ENCODE data around the gene USP11. TPM values are rescaled to one million over a fixed set of nuclear protein-coding genes. Genes with fewer than 3 reads are reported as not detected.

Gene USP11
- 100 to 1,000 TPM; 124 to 149 (median 141) TPM for polyA plus RNA-seq (ENCODE audit: insufficient read length in 4 of 4)

DNA sequence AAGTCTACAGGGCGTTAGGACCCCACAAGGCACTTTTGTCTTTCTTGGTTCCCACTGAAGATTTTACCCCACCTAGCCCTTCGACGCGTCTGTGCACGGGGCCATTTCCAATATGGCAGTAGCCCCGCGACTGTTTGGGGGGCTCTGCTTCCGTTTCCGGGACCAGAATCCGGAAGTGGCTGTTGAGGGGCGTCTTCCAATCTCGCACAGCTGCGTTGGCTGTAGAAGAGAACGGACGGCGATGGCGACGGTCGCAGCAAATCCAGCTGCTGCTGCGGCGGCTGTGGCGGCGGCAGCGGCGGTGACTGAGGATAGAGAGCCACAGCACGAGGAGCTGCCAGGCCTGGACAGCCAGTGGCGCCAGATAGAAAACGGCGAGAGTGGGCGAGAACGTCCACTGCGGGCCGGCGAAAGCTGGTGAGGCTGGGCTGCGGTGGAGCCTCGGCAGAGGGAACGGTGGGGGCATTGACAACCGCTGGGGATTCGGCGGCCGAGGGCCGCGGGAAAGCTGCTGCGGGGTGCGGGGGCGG lies at the start of gene USP11:
TSS of gene USP11 (plus strand) at position 207 of the 530 bp plus-strand sequence. CDS start at position 242, 35 bp downstream.
- DNase-seq (ENCODE audit: low read depth in 4 of 4, low spot score in 2 of 4), result peak in 1 of 4 donors; percentile 21

DNA sequence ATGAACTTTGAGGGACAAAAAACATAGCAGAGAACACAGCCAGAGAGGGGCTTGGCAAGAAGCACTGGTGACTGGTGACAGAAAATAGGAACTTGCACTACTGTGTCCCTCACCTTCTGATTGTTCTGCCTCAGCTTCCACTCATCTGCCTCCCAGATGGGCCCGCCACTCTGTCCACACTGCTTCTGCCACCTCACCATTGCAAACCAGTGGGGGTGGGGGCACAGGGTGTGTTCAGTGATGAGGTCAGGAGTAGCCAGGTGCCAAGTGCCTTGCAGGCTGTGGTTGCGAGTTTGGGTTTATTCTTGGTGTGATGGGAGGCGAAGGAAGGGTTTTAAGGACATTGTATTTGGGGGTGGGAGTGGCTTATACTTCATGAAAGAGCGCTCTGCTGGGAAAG lies 48.3 kb upstream of the USP11 start:
- DNase-seq (ENCODE audit: low read depth in 4 of 4, low spot score in 2 of 4), result no peak

DNA sequence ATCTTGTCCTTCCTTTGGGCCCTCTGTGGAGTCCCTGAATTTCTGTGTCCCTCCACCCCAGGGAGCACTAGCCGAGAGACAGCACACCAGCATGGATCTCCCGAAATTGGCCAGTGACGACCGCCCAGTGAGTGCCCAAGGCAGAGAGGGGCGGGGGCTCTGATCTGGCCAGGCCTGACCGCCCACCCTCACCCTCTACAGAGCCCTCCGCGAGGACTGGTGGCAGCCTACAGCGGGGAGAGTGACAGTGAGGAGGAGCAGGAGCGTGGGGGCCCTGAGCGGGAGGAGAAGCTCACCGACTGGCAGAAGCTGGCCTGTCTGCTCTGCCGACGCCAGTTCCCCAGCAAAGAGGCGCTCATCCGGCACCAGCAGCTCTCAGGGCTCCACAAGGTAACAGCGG lies 47.6 kb upstream of the USP11 start:
- DNase-seq (ENCODE audit: low read depth in 4 of 4, low spot score in 2 of 4), result no peak

DNA sequence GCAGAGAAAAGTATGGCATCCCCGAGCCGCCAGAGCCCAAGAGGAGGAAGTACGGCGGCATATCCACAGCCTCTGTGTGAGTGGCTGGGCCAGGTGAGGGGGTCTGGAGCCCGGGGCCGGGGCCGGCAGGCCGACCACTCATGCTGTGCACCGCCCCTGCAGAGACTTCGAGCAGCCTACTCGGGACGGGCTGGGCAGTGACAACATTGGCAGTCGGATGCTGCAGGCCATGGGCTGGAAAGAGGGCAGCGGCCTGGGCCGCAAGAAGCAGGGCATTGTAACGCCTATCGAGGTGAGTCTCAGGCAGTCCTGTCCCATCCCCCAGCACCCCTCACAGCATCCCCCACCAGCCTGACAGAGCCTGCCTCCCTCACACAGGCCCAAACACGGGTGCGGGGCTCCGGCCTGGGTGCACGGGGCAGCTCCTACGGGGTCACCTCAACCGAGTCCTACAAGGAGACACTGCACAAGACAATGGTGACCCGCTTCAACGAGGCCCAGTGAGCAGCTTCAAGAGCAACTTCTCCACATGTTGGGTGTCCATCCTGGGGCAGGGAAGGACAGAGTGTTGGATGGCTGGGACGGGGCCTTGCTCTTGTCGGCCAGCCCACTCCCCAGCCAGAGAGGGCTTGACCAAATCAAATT lies 46.6 kb upstream of the USP11 start:
- no peak for DNase-seq (ENCODE audit: low read depth in 4 of 4, low spot score in 2 of 4)

DNA sequence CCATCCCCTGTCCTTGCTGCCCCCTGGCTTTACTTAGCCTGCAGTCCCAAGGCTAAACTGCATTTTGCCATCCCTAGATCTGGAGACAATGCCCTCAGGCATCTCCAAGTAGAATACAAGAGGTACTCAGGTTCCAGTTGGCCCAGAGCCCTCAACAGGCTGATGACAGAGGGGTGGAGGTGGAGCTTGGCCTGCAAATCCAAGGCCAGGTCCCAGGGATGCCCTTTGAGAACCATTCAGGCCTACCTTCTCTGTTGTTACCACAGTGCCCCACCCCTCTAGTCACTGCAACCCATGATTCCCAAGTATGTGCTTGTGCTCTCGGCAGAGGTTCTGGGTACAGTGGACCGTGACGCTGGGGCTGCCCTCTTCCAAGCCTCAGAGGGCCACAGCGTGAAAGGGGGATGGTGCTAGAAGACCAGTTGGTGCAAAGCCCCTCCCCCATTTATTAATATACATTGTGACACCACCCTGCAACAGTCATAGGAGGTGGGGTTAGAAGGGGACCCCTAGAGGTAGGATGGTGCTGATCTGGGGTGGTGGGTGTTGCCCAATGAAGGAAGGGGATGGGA lies 45.6 kb upstream of the USP11 start:
- DNase-seq (ENCODE audit: low read depth in 4 of 4, low spot score in 2 of 4), result no peak

DNA sequence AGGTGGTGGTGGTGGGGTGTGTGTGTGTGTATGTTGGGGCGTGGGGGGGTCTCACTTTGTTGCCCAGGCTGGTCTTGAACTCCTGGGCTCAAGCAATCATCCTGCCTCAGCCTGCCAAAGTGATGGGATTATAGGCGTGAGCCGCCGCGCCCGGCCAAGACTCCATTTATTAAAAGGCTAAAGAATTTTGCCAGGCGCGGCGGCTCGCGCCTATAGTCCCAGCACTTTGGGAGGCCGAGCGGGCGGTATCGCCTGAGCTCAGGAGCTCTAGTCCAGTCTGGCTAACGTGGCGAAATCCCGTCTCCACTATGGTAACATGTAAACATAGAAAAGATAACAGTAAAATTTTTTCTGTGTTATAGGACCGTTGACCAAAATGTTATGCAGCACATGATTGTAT lies 42.9 kb upstream of the USP11 start:
- no peak for DNase-seq (ENCODE audit: low read depth in 4 of 4, low spot score in 2 of 4)

DNA sequence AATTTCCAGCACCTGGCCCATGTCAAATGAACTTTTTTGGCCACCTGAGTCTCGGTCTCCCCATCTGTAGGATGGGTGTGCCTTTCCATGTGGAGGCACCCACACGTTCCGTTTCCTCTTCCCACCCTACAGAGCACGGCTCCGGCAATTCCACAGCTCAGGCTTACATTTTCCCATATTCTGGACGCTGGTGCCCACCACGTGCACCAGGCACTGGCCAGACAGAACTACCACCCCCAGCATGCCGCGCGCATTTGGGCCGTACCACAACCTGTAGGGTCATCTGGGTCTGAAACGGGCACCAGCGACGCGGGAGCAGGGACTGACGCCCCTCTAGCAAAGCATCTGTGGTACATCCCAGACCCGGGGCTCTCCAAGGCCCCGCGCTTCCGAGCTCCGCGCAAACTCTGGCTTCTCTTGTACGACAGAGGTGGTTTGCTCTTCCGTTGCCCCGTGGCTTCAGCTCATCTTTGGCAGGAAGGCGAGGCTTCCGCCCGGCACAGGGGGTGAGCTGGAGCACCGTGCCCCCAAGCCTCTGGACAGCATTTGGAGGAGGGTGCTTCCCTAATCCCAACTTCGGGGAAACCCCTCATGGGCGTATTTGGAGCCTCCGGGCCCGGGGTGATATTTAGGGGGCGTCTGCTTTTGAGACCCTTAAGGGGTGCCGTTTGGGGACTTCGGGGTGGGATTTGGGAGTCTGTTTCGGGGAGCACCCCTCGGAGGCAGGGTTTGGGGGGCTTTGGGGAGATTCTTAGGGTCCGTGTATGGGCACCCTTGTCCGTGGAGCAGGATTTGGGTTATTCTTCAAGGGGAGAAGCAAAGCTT lies 42.2 kb upstream of the USP11 start:
- DNase-seq (ENCODE audit: low read depth in 4 of 4, low spot score in 2 of 4), result peak; percentile 34 to 80 (median 52)

DNA sequence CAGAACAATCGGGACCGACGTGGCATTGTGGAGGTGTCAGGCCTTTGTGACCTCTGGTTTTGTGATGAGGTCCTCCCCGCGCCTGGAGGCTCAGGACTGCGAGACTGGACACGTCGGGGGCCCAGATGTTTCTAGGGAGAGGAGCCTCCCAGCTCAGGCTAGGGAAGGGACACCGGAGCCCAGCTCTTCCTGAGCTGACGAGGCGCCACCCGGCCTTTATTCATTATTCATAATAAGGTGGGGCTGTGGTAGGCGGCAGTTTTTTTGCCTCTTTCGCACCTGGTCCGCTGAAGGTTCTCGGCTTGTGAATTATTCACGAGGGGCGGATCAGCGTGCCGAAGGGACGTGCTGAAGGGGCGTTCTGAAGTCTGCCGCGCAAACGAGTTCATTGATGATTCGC lies 41.5 kb upstream of the USP11 start:
- no peak for DNase-seq (ENCODE audit: low read depth in 4 of 4, low spot score in 2 of 4)

DNA sequence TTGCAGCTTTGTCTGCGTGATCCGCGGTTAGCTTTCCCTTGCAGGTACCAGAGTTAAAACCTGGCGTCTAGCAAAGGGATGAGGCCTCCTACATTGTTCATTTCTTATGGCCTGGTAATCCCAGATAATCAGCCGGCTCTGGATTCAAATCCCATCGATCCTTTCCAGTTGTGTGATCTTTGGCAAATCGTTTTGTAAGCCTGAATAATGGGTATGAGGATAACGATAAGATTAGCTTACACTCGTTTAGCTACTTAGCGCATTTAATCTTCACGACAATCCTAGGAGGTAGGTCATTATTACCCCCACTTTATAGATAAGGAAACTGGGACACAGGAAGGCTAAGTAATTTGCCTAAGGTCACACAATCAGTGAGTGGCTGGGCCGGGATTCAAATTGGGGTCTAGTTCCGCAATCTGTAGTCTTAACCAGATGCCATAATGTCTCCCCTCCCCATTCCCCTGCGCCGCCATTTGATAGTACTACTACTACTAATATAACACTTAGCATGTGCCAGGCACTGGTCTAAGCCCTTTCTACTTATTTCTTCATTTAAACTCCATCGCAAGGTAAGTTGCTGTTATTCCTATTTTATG lies 40.9 kb upstream of the USP11 start:
- DNase-seq (ENCODE audit: low read depth in 4 of 4, low spot score in 2 of 4), result no peak

DNA sequence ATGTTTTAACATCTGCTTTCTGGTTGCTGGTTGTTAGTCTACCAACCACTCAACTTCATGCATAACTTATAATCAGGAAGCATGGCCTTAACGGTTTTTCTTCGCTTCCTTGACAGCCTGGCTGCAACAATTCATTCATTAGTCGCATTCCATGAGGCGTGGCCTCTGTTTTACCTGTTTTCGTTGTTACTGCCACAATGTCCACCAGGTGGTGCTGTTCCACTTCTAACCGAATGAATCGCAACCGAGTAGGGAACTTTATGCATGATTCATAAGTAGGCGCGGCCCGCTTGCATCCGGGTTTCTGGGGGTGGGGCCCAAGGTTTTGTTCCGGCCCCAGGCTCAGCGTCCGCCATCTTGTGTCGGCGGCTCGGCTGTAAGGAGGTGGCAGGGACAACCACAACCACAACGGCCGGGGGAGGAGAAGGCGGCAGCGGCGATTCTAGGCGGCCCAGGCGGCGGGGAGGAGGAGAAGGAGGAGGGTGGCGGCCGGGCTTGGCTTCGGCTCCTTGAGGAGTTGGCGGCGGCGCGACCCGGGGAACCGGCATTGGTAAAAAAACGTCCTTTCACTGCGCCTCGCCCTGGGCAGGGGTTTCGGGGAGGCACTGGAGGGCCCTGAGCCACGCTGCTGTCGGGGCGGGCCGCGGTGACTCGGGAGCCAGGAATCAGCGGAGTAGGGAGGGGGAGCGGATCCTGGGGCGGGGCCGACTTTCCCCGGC lies 39.2 kb upstream of the USP11 start, which contains the start of gene UBA1:
TSS of gene UBA1 (plus strand) at position 355 of the 719 bp plus-strand sequence. CDS start 4,974 bp downstream, outside the sequence.
- peak; percentile 74 to 91 (median 80) for DNase-seq (ENCODE audit: low read depth in 4 of 4, low spot score in 2 of 4)

DNA sequence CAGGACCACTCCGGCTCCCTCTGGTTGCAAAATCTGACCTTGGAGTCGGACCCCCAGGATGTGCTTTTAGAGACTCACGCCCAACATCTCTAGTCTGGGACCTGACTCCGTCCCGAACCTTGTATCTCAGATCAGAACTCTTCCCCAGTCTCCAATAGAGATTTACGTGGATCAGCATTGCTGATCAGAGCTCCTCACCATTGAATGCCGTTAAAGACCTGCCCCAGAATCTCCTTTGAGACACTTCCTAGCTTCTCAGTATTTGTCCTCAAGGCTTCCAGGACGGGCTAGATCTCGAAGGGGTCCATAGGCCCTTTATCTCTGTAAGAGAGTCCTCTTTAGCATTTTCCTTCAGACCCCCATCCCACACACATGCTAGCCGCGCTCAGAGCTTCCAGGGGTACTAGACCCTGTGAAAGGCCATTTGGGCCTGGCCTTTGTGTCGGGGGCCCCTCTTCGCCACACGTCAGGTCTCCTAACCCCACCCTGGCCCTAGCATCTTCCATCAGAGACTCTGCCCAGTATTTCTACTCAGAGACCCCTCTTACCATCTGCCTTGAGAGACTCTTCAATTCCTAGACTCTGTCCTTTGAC lies 38.5 kb upstream of the USP11 start:
- DNase-seq (ENCODE audit: low read depth in 4 of 4, low spot score in 2 of 4), result no peak

DNA sequence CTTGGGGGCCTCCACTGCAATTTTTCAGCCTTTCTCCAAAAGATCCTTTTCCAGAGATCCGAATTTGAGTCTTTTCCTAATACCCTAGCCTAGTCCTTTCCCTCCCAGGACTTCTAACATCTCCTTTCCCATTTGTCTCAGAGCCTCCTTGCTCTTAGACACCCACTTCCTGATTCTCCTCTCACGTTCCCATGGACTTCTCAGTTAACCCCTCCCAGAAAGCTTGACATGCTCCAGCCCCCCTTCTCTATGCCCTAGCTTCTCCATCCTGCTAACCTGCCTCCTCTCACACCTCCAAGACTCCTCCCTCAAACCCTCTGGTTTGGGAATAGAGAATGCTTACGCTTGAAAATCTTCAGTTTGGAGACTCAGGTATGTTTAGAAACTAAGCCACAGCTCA lies 36.7 kb upstream of the USP11 start:
- DNase-seq (ENCODE audit: low read depth in 4 of 4, low spot score in 2 of 4), result no peak

DNA sequence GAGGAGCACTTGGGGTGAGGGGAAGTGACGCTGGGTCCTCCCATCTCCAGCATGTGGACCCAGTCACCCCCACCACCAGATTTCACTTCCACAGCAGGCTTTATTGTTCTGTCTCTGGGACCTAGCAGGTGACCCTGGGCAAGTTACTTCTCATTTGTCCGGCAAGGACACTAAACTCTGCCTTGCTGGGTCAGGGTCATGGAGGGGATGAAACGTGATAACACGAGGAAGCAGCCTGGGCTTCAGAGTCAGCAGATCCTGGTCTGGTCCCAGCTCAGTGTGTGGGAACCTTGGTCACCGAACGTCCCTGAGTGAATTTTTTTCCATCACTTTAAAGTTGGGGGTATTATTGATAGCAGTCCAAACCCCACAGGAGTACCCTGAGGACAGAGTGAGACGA lies 35.3 kb upstream of the USP11 start:
- no peak for DNase-seq (ENCODE audit: low read depth in 4 of 4, low spot score in 2 of 4)

DNA sequence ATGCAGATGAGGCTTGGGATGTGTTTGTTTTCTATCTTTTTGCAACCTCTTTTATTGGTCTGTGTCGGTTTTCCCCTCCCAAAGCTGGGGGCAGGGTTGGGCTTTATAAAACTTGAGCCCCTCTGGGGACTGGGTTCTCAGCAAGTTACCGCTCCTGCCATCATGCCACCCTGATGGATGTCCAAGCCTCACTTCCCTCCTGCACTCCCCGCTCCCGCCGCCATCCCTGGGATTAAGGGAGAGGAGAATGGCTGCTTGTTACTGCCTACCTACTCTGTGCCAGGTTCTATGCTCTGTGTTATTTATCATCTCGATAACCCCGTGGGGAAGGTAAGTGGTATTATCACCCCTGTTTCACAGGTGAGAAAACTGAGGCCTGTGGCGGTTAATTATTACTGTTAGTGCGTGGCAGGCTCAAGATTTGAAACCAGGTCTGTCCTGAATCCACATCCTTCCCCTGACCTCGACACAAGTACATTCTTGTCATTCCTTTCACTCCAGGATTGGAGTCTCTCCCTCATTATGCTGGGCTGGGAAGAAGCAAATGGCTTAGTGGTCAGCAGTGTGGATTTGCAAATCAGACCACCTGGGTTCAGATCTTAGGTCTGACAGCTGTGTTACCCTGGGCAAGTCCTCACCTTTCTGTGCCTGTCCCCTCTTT lies 34.7 kb upstream of the USP11 start:
- DNase-seq (ENCODE audit: low read depth in 4 of 4, low spot score in 2 of 4), result no peak

DNA sequence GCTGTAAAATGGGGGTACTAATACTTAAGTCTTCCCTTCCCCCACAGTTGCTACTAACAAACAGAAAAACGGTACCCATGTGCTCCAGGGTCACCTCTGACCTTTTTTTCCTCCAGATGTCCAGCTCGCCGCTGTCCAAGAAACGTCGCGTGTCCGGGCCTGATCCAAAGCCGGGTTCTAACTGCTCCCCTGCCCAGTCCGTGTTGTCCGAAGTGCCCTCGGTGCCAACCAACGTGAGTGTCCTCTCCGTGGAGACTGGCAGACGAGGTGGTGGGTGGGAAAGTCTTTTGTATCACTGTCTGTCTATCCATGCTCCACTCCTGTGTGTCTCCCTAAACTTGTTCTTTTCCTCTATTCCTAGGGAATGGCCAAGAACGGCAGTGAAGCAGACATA lies 34.1 kb upstream of the USP11 start:
- DNase-seq (ENCODE audit: low read depth in 4 of 4, low spot score in 2 of 4), result no peak

DNA sequence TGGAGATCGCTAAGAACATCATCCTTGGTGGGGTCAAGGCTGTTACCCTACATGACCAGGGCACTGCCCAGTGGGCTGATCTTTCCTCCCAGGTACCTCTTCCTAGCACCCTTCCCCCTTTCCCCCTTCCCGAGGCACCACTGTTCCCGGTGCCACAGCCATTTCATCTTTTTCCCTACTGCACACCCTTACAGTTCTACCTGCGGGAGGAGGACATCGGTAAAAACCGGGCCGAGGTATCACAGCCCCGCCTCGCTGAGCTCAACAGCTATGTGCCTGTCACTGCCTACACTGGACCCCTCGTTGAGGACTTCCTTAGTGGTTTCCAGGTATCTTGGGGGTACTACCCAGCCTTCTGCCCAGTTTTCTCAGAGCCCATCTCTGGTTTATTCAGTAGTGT lies 33.5 kb upstream of the USP11 start:
- DNase-seq (ENCODE audit: low read depth in 4 of 4, low spot score in 2 of 4), result no peak

DNA sequence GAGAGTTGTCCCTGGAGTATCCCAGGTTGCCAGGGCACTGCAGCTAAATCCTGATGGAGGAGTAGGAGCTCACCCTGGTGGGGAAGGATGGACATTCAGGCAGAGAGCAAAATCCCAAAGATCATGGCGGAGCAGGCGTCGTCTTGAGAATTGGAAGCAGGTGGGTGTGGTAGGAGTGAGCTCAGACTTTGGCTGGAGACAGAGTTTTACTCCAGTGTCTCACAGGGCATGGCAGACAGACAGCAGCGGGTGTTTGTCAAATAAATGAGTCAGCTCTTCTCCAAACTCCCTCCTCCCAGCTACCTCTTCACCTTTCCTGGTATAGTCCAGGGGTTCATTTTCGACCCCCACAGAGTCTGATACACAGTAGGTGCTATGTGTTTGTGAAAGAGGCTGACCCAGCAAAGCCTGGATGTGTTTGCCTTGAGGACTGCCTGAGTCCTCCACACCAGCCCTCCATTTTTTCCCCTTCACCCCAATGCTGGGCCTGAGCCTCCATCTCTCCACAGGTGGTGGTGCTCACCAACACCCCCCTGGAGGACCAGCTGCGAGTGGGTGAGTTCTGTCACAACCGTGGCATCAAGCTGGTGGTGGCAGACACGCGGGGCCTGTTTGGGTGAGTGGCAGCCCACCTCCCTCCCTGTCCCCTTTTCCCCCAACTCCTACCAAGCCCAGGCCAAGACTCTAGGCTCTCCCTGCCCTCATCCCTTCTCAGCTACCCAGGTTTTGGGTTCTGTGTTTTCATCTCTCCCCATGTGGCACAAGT lies 32.2 kb upstream of the USP11 start:
- DNase-seq (ENCODE audit: low read depth in 4 of 4, low spot score in 2 of 4), result no peak

DNA sequence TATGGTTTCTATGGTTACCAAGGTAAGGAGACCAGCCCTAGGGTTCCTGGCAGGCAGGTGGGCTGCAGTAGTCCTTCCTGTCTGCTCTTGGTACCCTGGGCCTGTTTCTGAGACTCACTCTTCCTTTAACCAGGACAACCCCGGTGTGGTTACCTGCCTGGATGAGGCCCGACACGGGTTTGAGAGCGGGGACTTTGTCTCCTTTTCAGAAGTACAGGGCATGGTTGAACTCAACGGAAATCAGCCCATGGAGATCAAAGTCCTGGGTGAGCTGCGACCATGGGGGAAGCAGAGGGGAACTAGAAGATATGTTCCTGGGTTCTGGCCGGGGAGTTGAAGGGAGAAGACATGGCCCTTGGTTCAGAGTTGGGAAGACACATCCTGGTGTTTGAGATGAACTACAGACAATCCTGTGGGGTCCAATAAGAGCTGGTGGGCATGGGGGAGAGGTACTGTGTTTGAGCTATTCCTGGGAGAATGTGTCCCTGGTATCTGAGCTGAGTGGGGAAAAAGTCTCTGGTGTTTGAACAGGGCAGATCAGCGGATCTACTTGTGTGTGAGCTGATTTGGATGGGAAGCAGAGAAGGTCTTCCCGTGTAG lies 31.4 kb upstream of the USP11 start:
- no peak for DNase-seq (ENCODE audit: low read depth in 4 of 4, low spot score in 2 of 4)

Data from left renal cortex interstitium (tissue), 4 donors.